Mononuclear cell (primary cell): Measurements from ENCODE around the gene CSK. TPM values are rescaled to one million over a fixed set of nuclear protein-coding genes. Genes with fewer than 3 reads are reported as not detected.
"Not testable (repeated sequence)": the region's sequence is repeated elsewhere in the genome, so short reads cannot be mapped to it uniquely, and the experiment has no call there.

Experiments
- H3K27me3 ChIP-seq: 2 replicates; pipeline ENCODE4 v1.6.0; 2011; ENCODE audit warnings: low read length, control low read depth; ENCODE audit not compliant: insufficient read depth
- H3K4me1 ChIP-seq: 2 replicates; pipeline ENCODE4 v1.5.1; 2011; ENCODE audit warnings: mild to moderate bottlenecking, low read length, control low read depth; ENCODE audit not compliant: insufficient read depth
- H3K4me3 ChIP-seq: 2 replicates; pipeline ENCODE4 v1.5.1; 2011; ENCODE audit warnings: mild to moderate bottlenecking, low read length, moderate library complexity
- H3K9me3 ChIP-seq: 2 replicates; pipeline ENCODE4 v1.5.1; 2011; ENCODE audit warnings: low read depth, mild to moderate bottlenecking, control low read depth, low read length
- total RNA-seq: library from RNA; depleted of rRNA; stranded (reverse); fragments of >200 nt; gene quantifications from one replicate; pipeline ENCODE4 v1.2.3, GENCODE V29; 2012

CSK gene
- total RNA-seq, 1 donor = 84.8 TPM

DNA sequence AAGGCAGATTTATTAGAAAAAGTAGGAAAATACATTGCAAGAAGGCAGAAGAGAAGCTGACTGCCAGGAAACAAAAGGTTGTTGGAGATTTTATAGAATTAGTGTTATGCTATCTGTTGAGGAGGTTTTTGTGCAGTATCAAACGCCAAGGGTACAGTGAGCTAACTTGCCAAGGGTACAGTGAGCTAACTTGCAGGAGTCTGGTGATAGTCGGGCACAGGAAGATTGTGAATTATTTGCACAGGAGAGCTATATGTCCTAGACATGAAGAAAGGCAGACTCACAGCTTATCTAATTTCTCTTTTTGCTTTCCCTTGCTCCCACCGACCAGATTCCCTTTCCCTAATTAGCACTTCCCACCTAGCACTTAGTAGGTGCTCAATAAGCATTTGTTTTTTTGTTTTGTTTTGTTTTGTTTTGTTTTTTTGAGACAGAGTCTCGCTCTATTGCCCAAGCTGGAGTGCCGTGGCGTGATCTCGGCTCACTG lies 2.7 kb upstream of the CSK start:
- Histone ChIP-seq H3K4me1 (peaks cover 89% of the 10 kb centered on the region), H3K4me3 (no peak overlapping the region), H3K27me3 (no peaks in the 10 kb centered on the region), H3K9me3 (no peaks in the 10 kb centered on the region)

GRCh38 chr15:74780523-74781430 lies 1.1 kb upstream of the CSK start:
- Histone ChIP-seq H3K27me3 (no peaks in the 10 kb centered on the region), H3K9me3 (no peaks in the 10 kb centered on the region), H3K4me1 (peaks cover 89% of the 10 kb centered on the region), H3K4me3 (peak overlapping the region; percentile 98)

DNA sequence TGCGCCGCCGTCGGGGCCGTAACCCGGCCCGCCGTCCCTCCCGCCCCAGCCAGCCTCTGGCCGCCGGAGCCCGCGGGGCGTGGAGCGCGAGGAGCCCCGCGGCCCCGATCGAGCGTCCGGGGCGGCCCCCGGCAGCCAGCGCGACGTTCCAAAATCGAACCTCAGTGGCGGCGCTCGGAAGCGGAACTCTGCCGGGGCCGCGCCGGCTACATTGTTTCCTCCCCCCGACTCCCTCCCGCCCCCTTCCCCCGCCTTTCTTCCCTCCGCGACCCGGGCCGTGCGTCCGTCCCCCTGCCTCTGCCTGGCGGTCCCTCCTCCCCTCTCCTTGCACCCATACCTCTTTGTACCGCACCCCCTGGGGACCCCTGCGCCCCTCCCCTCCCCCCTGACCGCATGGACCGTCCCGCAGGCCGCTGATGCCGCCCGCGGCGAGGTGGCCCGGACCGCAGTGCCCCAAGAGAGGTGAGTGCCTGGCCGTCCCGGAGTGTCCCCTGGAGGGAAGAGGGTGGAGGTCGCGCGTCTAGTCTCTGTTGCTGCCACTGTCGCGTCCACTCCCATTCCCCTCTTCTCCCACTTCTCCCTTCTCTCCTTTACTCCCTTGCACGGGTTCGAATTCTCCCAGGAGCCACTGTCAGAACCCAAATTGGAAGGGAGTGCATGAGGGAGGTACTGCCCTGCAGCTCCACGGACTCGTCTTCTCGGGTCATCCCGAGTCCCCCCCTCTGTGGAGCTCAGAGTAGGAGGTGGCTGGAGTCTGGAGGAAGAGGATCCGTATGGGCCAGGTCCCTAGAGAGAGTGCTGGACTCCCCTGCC lies 585 bp downstream of the CSK start:
- H3K4me3 ChIP-seq = peak overlapping the region; percentile 98
- no peaks in the 10 kb centered on the region for H3K27me3 ChIP-seq
- H3K4me1 ChIP-seq = peaks cover 88% of the 10 kb centered on the region
- H3K9me3 ChIP-seq = no peaks in the 10 kb centered on the region

DNA sequence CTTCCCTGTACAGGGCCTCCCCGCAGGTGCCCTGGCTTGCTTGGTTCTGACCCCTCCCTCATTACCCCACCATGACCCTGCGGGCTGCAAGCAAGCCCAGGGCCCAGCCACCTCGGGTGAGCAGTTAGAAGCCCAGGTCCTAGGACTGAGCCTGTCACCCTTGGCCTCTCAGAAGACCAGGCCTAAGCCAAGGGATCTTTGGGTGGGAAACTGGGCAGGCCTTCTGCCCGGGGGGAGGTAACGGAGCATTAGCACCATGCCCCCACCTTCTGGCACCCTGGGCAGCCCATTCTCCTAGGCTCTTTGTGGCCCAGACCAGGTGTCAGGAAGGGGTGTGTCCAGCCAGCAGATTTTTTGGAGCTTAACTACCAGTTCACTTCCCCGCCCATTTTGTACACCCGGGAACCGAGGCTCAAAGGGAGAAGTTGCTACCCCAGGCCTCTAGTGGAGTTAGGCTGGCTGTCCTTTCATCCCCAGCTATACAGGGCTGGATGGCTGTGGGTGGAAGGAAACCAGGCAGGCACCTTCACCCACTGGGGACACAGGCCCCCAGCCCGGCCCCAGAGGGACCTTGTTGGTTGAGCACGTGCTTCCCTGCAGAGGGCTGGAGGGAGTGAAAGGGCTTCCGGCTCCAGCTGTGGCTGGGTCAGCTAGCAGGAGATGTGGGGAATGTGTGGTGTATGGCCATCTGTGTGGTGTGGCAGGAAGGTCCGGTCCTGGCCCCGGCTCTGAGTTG lies 1.4 kb downstream of the CSK start:
- Histone ChIP-seq H3K4me1 (peaks cover 87% of the 10 kb centered on the region), H3K27me3 (no peaks in the 10 kb centered on the region), H3K9me3 (no peaks in the 10 kb centered on the region), H3K4me3 (peak overlapping the region; percentile 98)

DNA sequence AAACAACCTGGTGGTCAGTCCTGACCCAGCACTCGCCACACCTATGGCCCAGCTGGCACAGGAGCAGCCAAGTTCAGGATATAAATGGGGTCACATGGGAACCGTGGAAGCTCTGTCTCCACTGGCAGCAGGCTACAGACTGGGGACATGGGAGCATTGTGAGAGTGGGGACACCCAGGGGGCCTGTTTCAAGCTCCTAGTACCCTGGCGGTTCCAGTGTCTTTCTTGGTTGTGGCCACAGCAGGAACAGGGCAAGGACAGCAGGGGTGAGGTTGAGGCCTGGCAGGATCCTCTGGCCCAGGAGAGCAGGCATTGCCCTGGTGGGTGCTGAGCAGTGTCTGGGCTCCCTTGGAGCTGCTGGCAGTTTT lies 1.9 kb downstream of the CSK start:
- H3K9me3 ChIP-seq = no peaks in the 10 kb centered on the region
- H3K4me1 ChIP-seq = peaks cover 87% of the 10 kb centered on the region
- H3K4me3 ChIP-seq = peak overlapping the region; percentile 98
- H3K27me3 ChIP-seq = no peaks in the 10 kb centered on the region

DNA sequence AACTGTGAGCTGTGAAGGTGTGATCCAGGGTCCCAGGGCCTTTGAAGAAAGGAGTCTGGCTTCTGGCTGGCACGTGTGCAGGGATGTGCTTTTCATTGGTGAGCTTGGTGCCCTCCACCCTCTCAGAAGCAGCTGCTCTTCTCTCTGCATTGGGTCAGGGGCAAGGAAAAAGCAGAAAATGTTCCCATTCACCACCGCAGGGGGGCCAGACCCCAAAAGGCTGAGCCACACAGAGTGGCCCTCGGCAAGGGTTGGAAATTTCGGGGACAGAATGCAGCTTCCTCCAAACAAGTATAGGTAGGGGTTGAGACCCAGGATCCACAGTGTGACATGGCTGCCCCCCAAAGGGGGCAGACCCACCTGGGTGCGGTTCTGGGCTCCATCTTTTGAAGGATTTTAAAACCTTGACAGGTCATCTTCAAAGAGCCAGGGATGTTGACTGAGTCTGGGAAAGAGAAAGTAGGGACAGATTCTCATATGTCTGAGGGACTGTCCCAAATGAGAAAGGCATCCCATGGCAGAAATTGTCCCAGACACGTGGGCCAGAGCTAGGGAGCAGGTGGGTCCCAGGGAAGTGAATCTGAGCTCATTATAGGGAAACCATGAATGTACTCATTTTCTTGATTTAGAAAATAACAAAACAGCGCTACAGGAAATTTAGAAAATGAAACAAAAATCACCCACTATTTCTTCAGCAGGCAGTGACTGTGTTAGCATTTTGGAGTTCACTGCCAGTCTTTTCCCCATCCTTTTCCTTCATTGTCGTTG lies 2.7 kb downstream of the CSK start:
- peak overlapping the region; percentile 98 for H3K4me3 ChIP-seq
- H3K27me3 ChIP-seq = no peaks in the 10 kb centered on the region
- H3K9me3 ChIP-seq = no peaks in the 10 kb centered on the region
- peaks cover 87% of the 10 kb centered on the region for H3K4me1 ChIP-seq

DNA sequence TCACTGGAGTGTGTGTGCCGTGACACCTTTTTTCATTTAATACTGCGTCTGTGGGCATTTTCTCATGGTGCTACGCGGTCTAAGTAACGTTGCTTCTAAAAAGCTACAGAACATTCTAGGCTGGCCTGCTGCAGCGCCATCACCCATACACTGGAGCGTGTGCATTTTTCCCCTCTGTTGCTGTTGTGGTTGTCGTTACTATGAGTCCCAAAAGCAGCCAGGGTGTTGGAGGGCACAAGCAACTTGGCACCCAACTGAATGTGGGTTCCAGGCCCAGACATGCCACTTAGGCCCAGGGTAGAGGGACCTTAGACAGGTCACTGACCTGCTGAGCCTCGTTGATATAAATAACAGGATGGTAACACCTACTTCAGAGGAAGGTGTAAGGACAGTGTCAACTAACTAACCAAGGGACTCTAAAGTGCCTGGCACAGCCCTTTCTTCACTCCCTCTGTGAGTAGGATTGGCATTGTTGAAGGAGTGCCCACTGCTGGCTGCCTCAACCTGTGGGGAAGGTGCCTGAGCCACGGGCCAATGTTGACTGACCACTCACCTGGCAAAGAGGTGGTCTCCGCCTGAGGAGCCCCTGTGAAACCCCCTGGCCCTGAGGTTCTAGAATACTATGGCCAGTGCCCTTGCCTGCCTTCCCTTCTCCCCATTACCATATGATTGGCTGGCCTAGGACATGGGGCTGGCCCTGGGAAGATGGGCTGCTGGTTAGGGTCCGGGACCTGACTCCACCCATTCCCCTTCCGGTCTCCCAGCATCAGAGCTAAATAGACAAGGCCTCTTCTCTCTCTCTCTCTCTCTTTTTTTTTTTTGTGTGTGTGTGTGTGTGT lies 3.5 kb downstream of the CSK start:
- Histone ChIP-seq H3K27me3 (no peaks in the 10 kb centered on the region), H3K9me3 (no peaks in the 10 kb centered on the region), H3K4me3 (peak overlapping the region; percentile 98), H3K4me1 (peaks cover 87% of the 10 kb centered on the region)

- peak overlapping the region; percentile 98 for H3K4me3 ChIP-seq
- not testable (repeated sequence) for H3K9me3 ChIP-seq, H3K27me3 ChIP-seq
- H3K4me1 ChIP-seq = peaks cover 87% of the 10 kb centered on the region
Measured at GRCh38 chr15:74786081-74786480, 4.2 kb downstream of the CSK start.

GRCh38 chr15:74786551-74787165 lies 4.8 kb downstream of the CSK start:
- Histone ChIP-seq H3K4me3 (peak overlapping the region; percentile 98), H3K27me3 (no peaks in the 10 kb centered on the region), H3K4me1 (peaks cover 87% of the 10 kb centered on the region), H3K9me3 (no peaks in the 10 kb centered on the region)

- Histone ChIP-seq H3K4me3 (peak overlapping the region; percentile 98), H3K4me1 (peaks cover 95% of the 10 kb centered on the region), H3K9me3 (no peaks in the 10 kb centered on the region), H3K27me3 (no peaks in the 10 kb centered on the region)
Measured at GRCh38 chr15:74787251-74788041, 5.6 kb downstream of the CSK start.

- no peaks in the 10 kb centered on the region for H3K9me3 ChIP-seq
- no peaks in the 10 kb centered on the region for H3K27me3 ChIP-seq
- peaks cover 98% of the 10 kb centered on the region for H3K4me1 ChIP-seq
- peak overlapping the region; percentile 47 for H3K4me3 ChIP-seq
Measured at GRCh38 chr15:74788042-74788682, 6.3 kb downstream of the CSK start.

DNA sequence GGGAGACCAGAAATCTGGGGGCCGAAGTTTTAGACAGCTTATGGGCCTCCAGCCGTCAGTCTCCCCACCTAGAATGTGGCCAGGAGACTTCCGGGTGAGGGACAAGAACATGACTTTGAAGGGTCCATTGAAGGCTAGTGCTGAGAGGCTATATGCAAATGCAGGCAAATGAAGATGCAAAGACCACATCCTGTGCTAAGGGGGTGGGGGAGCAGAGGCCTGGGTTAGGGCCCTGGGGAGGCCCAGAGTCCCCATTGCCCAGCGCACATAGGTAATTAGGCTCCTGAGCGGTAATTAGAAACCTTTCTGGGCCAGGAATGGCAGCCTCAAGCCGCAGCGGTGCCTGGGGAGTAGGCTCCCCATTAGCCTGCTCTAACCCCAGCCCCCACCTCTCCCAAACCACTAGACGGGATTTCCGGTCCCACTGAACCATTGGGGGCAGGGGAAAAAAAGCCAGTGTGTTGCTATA lies 6.8 kb downstream of the CSK start:
- peaks cover 98% of the 10 kb centered on the region for H3K4me1 ChIP-seq
- peak overlapping the region; percentile 47 for H3K4me3 ChIP-seq
- no peaks in the 10 kb centered on the region for H3K27me3 ChIP-seq
- H3K9me3 ChIP-seq = no peaks in the 10 kb centered on the region
